ENCODE measurements around the gene CHI3L2.

Gene CHI3L2

DNA sequence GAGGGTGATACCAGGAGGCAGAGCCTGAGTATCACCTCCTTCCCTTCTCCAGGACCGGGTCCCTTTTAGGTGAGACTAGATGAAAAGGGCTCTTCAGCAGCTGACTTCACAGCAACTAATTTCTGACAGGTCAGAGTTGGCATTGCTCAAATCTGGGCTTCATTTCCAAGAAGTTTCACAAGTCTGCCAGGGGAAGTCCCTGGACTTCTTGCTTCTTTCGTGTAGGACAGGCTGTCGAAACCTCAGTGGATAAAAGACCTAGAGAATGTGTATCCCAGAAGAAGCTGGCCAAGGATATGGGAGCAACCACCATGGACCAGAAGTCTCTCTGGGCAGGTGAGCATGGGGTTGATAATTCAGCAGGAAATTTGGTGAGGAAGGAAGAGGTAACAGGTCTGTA is at the start of gene CHI3L2:
CHI3L2 (plus strand) TSS at position 280 of the 400 bp plus-strand sequence; CDS start at position 297, 17 bp downstream.
- DNase-seq = no peak

DNA sequence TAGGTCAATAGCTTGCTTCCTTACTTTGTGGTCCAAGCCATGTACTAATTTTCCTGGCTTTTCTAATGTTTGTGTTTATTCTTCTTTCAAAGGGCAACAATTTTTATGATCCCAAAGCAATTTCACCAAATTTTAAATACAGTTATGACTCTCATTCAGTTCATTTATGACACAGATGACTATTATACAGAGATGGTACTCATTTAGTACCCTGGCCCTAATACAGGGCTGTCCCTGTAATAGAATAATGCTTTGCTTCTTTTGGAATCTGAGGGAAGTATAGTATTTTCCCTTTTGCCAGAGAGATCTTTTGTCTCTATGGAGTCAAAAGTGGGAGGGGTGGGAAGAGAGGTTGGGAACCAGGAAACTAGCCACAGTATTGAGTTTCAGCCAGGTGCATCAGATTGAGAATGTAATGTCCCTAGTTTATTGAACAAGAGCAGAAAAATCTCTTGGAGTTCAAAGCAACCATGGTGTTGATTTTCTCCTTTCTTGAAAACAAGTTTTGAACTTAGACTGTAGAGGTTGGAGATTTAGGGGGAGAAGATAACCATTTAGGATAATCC is 47.5 kb upstream of the CHI3L2 start:
- no peak for DNase-seq

DNA sequence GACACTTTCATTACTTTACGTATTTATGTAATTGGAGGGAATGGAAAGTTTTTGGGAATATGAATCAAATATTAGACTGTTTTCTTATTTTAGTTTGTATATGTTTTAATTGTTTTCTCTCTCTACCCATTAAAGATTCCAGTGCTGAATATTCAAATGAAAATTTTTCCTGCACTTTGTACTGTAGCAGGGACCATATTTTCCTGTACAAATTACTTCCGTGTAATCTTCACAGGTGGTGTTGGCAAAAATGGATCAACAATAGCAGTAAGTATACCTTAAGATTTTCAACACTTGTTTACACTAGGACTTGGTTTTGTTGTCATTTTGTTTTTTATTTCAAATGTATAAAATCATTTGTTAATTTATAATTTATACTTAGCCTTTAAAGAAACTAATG is 45.5 kb upstream of the CHI3L2 start:
- DNase-seq = no peak

GRCh38 chr1:111183308-111184069 is 44.0 kb upstream of the CHI3L2 start:
- DNase-seq = no peak

DNA sequence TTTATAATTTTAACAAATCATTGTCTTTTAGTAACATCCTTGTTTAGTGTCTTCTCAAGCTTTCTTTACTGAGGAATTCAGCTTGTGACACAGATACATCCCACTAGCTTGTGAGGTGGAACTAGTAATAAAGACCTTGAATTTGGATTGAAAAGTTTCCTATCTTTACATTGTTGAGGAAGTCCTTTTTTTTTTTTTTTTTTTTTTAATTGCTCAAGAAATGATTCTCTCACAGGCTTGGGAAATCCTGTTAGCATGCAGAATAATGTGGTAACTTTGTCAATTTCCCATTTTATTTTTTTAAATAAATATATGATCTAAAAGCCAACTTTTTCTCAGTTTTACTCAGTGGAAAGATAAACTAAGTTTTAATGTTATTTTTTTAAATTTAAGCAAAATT is 42.9 kb upstream of the CHI3L2 start:
- DNase-seq = no peak

DNA sequence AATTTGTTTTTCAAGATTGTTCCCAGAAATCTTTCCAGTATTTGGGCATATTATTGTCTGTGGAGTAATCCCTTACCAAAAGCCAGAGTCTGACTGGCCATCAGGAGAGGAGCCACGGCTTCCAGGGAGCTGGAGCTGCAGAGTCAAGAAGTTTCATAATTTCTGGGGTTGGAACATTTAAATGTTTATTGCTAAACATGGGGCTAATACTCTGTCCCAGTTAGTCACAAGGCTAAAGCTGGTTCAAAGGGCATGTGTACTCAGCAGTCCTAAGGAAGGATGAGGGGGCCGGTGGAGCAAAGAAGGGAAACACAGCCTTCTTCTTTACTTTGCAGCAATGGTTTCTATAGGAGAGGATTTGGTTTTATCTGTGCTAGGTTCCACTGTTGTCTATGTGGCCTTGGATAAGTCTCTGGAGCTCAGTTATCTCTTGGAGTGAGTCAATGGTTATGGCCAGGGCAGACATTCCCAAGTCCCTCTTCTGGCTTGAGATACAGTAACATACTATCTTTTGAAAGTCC is 36.5 kb upstream of the CHI3L2 start:
- DNase-seq = no peak

GRCh38 chr1:111191496-111191895 is 36.0 kb upstream of the CHI3L2 start:
- DNase-seq = no peak

- no peak for DNase-seq
Observed at GRCh38 chr1:111192074-111192473, 35.4 kb upstream of the CHI3L2 start.

DNA sequence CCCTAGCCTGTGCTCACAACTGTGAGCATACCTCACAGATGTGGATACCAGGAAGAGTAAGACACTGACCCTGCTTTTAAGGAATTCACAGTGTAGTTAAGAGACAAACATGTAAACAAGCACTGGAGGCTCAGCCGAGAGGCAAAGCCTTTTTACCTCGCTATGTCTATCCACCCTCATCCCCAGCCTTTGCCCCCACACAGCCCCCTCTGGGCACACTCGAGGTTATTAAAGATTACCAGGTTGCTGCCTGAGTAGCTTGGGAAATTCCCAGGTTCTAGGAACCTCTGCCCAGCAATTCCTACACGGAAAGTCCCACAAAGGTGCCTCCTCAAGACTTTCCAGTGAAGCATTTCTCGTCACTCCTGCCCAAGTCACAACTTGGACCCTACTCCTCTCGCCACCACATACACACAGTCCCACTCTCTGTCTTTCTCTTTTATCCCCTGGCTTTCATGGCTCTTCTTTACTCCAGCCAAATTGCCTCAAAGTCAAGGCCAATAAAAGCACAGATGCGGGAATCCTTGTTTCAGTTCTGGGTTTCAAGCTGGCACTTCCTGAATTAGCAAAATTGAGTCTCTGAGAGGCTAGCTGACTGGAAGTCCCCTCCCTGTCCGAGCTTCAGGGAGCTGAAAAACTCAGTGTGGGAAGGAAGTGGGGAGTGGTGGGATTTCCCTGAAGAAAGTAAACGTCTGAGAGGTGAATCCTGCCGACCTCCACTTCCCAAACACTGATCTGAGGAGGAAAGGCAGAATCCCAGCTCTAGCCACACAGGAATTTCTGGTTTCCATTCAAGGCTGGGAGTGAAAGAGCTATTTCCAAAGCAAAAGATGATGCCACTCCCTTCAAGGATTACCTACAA is 34.6 kb upstream of the CHI3L2 start:
- no peak for DNase-seq

DNA sequence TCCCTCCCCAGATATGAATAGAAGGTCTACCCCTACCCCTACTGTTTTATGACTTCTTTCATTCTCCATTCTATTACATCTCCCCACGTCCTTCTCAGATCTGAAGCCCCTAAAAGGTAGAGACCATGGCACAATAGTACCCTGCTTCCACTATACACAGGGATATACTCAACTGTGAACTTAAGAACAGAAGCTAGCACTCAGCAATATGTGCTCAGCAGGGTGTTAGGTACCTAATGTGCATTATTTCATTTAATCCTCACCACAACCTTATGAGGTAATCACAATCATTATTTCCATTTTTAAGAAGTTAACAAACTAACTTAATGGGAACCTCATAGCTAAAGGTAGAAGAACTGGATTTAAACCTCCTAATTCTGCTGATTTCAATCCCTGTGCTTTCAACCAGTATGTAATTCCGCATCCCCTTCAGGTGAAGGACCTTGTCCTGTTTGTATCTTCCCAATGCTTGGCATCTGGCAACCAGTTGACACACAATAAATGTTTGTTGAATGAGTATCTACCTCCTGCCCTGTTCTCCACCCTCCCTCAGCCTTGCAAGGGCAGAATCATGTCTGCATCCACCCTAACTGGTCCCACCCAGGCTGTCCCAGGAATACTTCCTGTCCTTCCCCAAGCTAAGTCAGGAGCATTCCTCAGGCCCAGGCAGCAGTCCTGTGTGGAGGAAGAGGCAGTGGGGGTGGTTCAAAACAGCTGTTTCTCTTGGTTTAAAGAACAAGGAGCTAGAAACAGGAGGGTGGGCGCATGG is 33.6 kb upstream of the CHI3L2 start:
- DNase-seq = no peak

DNA sequence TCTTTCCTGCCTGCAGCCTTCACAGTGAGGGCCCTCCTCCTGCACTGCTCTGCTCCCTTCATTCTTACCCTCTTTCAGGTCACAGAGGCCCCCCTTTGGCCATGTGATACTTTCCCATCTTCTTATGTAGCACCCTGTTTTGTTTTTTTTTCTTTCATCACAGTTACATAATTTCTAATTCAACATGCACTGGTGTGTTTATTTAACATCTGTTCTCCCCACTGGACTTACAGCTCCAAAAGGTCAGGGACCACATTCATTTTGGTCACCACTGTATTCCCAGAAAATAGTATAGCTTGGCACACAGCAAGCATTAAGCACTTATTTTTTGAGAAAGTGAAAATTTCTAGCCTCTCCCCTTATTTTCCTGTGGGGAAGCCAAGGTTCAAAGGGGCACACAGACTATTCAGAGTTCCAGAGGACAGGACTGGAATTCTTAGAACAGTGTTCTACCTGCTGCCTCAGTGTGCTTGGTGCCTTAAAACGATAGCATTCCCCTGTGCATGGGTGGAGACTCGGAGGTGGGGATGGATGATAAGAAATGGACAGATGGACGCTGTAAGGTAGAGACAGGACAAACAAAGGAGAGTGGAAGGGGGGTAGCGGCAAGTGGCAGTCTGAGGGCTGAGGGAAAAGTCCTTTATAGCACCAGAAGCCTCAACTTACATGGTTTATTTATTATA is 32.4 kb upstream of the CHI3L2 start:
- no peak for DNase-seq

GRCh38 chr1:111196213-111196612 is 31.3 kb upstream of the CHI3L2 start:
- no peak for DNase-seq

DNA sequence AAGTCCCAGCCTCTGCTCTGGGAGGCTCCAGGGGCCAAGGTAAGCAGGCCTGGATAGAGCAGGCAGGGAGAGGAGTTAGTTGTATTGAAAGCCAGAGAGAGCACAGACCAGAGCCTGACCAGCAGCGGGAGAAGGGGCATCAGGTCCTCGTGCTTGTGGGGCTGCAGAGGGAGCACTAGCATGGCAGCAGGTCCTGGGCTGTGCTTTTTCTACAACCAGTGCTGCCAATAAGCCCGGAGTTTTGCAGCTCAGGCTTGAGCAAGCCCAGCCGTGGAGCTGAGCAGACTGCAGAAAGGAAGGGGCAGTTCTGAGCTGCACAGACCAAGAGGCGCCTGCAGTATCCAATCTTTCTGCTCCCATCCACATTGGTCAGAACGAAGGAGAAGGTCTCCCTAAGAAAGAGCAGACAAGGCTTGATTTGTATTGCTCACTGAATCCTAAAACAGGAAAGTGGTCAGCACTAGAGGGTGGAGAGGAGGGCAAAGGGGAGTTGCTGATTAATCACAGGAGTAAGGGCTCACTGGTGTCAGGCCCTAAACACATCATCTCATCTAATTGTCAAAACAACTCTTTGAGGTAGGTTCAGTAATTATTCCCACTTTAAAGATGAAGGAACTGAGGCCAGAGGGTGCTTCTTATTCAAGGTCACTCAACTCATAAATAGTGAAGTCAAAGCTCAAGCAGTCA is 29.8 kb upstream of the CHI3L2 start:
- peak in 1 of 2 experiments; percentile 8 for DNase-seq

- no peak for DNase-seq
Observed at GRCh38 chr1:111198836-111199235, 28.7 kb upstream of the CHI3L2 start.

DNA sequence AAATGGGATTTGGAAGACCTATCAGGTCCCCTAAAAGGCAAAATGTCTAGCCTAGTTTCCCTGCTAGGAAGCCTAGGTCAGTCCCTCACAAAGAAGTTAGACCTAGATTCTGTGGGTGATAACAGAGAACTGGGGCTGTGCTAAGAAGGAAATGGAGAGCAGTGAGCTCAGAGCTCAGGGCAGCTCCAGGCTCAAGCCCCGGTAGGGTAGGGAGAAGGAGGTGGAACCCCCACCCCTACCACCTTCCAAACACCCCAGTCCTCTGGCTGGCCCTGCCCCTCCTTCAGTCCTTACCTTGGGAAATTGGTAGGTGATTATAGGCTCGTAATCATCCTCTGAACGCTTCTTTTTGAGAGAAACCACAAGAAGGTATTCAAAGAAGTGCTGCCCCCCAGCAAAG is 28.2 kb upstream of the CHI3L2 start:
- no peak for DNase-seq

GRCh38 chr1:111199881-111200801 is 27.4 kb upstream of the CHI3L2 start, which contains the start of gene DENND2D:
Gene DENND2D, minus strand, starts transcription at chr1:111200646. Its CDS starts 187 bp downstream, at chr1:111200459.
- no peak for DNase-seq

DNA sequence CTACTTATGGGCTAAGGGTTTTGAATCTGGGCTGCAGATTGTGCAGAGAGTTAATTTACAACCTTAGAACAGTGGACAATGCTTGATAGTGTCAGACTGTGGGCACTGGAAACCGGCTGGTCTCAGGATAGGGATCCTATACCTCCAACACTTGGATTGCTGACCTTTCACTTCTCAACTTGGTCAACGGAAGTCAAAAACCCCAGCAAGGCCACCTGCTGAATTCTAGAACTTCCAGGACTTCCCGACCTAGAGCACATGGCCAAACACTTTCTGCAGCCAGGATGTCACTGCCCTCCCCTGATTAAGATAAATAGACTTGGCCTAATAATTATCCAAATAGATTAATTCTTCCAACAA is 26.7 kb upstream of the CHI3L2 start:
- no peak for DNase-seq

DNA sequence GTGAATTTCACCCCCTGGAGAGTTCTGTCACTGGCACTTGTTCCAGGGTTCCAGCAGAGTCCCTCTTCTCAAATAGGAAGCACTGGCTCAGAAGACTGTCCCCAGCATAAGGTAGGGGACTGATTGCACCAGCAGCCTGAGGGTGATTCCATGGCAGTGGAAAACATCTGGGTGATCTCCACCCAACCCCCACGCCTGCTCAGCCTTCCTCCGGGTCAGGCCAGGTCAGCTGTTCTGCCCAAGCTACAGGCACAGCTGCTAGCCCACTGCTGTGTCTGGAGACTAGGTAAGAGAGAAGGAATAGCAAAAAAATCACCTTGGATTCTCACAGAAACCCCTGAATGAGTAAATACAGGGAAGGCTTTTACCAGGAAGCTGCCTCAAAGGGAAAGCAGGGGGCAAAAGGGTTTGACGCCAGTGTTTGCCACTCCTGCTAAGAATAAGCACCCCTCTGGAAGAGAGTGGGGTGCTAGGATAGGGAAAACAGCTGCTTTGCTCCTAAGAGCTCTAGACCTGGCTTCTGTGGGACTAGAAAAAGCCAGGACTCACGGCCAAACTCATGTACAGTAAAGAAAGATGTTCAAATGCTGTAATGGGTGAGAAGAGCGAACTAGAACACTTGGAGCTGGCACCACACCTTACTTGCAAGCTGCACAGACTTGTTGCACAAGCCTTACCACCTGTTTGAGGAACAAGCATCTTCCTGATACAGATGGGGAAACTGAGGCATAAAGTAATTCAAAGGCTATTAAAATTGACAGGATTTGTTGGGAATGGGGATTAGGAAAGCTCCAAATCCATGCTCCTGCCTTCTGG is 26.0 kb upstream of the CHI3L2 start:
- no peak for DNase-seq

- DNase-seq = no peak
Observed at GRCh38 chr1:111202366-111202706, 25.2 kb upstream of the CHI3L2 start.

All from SW 1271 (cell line).